GM12801 (cell line): ENCODE measurements around the gene SRL.

Source experiments
- CTCF ChIP-seq: IDR thresholded peaks from one replicate; pipeline ENCODE4 v1.5.1; 2011; ENCODE audit warnings: control low read depth; ENCODE audit not compliant: insufficient read length; ENCODE audit errors: extremely low read depth

SRL gene

DNA sequence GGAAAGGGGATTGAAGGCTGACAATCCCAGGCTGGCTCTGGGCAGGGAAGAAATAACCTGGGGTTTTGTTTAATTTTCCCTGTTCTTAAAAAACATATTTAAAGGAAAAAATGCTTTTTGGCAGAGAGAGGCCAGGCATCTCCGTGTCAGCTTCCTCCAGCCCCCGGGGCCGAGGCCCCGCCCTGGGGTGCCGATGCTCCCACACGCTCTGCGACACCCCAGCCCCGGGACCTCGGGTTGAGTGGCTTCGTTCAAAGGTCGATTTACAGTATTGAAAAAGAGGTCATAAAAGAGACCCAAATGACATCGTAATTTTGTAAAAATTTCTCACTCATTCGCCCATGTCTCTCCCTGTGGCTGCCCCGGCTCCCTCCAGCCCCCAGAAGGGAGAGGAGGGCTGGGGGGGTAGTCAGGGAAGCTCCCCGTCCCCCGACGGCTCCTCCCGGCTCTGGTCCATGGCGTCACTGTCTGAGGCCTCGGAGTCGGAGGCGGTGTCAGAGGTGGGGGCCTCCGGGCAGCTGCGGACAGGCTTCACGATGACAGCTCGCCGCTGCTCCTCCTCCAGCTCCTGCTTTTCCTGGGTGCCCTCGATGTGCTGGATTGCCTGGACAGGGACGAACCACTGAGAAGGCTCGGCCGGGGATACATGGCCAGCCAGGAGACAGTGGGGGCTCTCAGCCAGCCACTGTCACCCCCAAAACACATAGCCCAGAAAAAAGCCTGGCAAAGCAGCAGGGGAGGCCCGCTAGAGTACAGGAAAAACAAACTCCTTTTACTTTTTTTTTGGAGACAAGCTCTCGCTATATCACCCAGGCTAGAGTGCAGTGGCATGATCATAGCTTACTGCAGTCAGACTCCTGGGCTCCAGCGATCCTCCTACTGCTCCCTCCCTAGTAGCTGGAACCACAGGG lies 16.0 kb upstream of the SRL start:
- no peak for TF ChIP-seq CTCF

DNA sequence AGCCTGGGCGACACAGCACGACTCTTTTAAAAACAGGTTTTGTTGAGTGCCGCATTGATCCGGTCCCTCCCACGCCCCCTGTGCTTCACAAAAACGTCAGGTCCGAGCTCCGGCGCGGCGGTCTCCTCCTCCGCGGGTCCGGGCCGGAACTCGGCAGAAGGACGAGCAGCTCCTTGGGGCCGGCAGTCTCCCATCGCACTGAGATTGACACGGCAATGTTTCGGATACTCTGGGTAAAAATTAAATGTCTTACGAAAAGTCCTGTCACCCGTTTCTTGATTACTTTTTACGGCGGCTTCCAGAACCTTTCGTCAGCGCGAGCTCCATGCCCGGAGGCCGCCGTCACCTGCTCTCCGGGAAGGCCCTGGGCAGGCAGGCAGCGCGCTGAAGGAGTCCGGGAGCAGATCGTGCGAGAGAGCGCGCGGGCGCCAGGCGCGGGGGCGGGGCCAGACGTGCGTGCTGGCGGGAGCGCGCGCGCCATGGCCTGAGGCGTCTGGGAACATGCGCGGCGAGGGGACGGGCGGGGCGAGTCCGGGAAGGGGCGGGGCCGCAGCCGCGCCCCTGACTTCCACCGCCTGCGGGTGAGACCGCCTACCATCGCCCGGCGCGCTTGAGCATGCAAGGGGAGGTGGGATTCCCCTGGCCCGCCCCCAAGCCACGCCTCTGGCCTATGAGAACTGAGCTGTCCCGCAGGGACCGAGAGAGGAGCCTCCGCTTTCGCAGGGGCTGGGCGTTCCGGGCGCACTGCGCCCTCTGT lies 11.7 kb upstream of the SRL start:
- no peak for TF ChIP-seq CTCF

DNA sequence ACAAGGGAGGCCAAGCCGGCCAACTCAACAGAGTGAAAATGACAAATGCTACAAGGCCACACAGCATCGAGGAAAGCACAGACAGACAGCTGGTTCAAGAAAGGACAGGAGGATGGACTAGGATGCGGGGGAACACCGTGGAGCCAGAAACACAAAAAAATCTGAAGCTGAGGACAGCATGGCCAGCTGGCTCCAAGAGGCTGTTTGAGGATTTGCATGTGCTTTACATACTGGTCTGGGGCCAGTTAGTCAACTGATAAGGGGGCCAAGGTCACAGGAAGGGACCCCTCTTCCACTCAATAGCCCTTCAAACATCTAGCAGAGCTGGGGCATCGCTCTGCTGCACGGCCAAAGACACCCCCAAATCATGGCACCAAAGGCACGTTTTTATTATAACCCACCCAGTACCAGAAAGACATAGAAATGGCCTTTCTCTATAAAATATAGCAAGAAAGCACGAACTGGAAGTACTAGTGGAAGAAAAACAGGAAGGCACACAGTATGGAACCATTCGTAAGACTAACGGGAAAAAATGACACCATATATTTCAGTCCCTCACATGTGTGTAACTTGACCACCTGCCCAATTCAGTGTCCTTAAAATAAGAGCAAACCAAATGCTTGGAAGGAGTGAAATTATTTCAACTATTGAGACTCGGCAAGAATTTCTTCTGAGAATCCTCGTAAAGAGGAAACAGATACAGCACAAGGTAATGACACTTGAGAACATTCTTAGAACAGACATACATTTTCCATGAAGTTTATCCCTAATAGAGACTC lies 7.8 kb upstream of the SRL start:
- TF ChIP-seq CTCF, result no peak

DNA sequence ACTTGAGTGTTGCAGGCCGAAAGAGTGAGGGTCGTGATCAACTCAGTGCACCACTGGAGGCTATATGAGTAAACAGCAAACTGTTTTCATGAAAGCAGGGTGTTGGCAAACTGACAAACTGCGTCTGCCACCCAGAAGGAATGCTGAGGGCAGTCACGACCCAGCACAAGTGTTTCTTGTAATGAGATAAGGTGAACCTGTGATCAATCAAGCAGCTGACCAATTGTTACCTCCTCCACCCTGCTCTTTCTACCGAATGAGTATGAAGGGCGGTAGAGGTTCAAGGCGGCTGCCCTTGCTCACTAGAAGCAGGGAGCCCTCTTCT lies 5.5 kb upstream of the SRL start:
- no peak for TF ChIP-seq CTCF

- no peak for TF ChIP-seq CTCF
Measured at GRCh38 chr16:4246777-4247459, 5.0 kb upstream of the SRL start.

- no peak for TF ChIP-seq CTCF
Measured at GRCh38 chr16:4245077-4245791, 3.4 kb upstream of the SRL start.
